Endothelial cell of umbilical vein (primary cell): ENCODE data around the gene RASL10B. TPM values are rescaled to one million over a fixed set of nuclear protein-coding genes. Genes with fewer than 3 reads are reported as not detected.

Source experiments
- BruUV-seq: library from RNA; stranded (reverse); fragments of 400-500 nt; replicated peaks from 2 replicates; lab custom pipeline; 2021; lab: Mats Ljungman, UMichigan
- CTCF ChIA-PET: fragments of 300-600, 350-600 bp; sonication (Branson Sonifier 250); formaldehyde crosslinking; loops from one replicate; lab custom pipeline; 2021; ENCODE audit warnings: antibody characterized with exemption, inconsistent platforms; lab: Charles Lee
- POLR2A ChIA-PET: fragments of 300-600, 350-600 bp; sonication (Branson Sonifier 250); formaldehyde crosslinking; loops from one replicate; lab custom pipeline; 2021; ENCODE audit warnings: antibody characterized with exemption, inconsistent platforms; lab: Charles Lee
- DNase-seq: peaks from one replicate; pipeline ENCODE4 v3.0.0-alpha.2; 2011; ENCODE audit warnings: low read depth, low spot score
- FAIRE-seq: peaks from 2 replicates; lab custom pipeline; 2011; peaks lifted over from hg19 to GRCh38; lab: Jason Lieb, UNC
- H2AFZ ChIP-seq: 2 replicates; pipeline ENCODE4 v1.6.0; 2012; ENCODE audit warnings: low read depth, low read length, control low read depth, inconsistent platforms
- H3K27ac ChIP-seq: 2 replicates; pipeline ENCODE4 v1.5.1; 2011; ENCODE audit warnings: low read depth, mild to moderate bottlenecking, control low read depth, low read length, moderate library complexity; ENCODE audit not compliant: insufficient read depth
- H3K27me3 ChIP-seq, 2 experiments: 2 replicates each; pipeline versions ENCODE4 v1.6.0 to v1.6.1; 2011; ENCODE audit warnings: low read length in 2 of 2, mixed read lengths in 1 of 2; ENCODE audit not compliant: control insufficient read depth in 2 of 2, insufficient read depth in 2 of 2
- H3K36me3 ChIP-seq, 2 experiments: 2 replicates in 1 of 2; 3 replicates in 1 of 2; pipeline ENCODE4 v1.5.1; 2011; ENCODE audit warnings: low read length in 2 of 2, mild to moderate bottlenecking in 1 of 2, moderate library complexity in 1 of 2; ENCODE audit not compliant: control insufficient read depth in 2 of 2, insufficient read depth in 2 of 2; ENCODE audit errors: extremely low read depth in 1 of 2
- H3K4me1 ChIP-seq: 3 replicates; pipeline ENCODE4 v1.5.1; 2011; ENCODE audit warnings: mild to moderate bottlenecking, low read length; ENCODE audit not compliant: control insufficient read depth, insufficient read depth; ENCODE audit errors: extremely low read depth
- H3K4me2 ChIP-seq: 2 replicates; pipeline ENCODE4 v1.6.1; 2011; ENCODE audit warnings: low read length, control low read depth, mixed read lengths; ENCODE audit not compliant: insufficient read depth
- H3K4me3 ChIP-seq, 3 experiments: fragments of 200-600 bp in 1 of 3; sonication (generic), shearing (Covaris generic) in 1 of 3; replicated peaks in 1 of 3; 2 replicates each; pipeline ENCODE4 v1.5.1; 2011 to 2016; ENCODE audit warnings: control low read depth in 3 of 3, low read length in 3 of 3, mild to moderate bottlenecking in 2 of 3, inconsistent platforms in 1 of 3, low read depth in 1 of 3, moderate library complexity in 1 of 3; ENCODE audit not compliant: insufficient read depth in 1 of 3
- H3K79me2 ChIP-seq: 2 replicates; pipeline ENCODE4 v1.6.0; 2012; ENCODE audit warnings: low read length, inconsistent platforms; ENCODE audit not compliant: control insufficient read depth, insufficient read depth
- H3K9ac ChIP-seq: replicated peaks from 2 replicates; pipeline ENCODE3; 2011; ENCODE audit warnings: low read length, control low read depth; ENCODE audit not compliant: insufficient read depth; ENCODE audit errors: extremely low read depth
- H3K9me1 ChIP-seq: replicated peaks from 3 replicates; pipeline ENCODE4 v1.6.0; 2011; ENCODE audit warnings: mild to moderate bottlenecking, low read length; ENCODE audit not compliant: control insufficient read depth, insufficient read depth; ENCODE audit errors: extremely low read depth
- H3K9me3 ChIP-seq: replicated peaks from 2 replicates; pipeline ENCODE4 v1.5.1; 2012; ENCODE audit warnings: low read length, inconsistent platforms; ENCODE audit not compliant: control insufficient read depth, insufficient read depth
- H4K20me1 ChIP-seq: replicated peaks from 2 replicates; pipeline ENCODE3; 2011; ENCODE audit warnings: mild to moderate bottlenecking, low read length; ENCODE audit not compliant: control insufficient read depth, insufficient read depth; ENCODE audit errors: extremely low read depth
- CTCF ChIP-seq, 2 donors: IDR thresholded peaks; 1 replicate in 1 of 2; 2 replicates in 1 of 2; pipeline ENCODE4 v1.5.1; 2011; ENCODE audit warnings: low read length in 2 of 2, mild to moderate bottlenecking in 2 of 2, moderate library complexity in 2 of 2, control low read depth in 1 of 2, inconsistent platforms in 1 of 2, low read depth in 1 of 2; ENCODE audit not compliant: insufficient read depth in 1 of 2; ENCODE audit errors: extremely low read depth in 1 of 2
- EZH2 ChIP-seq: IDR thresholded peaks from 2 replicates; pipeline ENCODE4 v1.6.1; 2012; ENCODE audit warnings: borderline replicate concordance, low read depth, mild to moderate bottlenecking, moderate library complexity, low read length, inconsistent platforms; ENCODE audit not compliant: severe bottlenecking
- FOS ChIP-seq: IDR thresholded peaks from 2 replicates; pipeline ENCODE4 v1.6.1; 2011; ENCODE audit warnings: mild to moderate bottlenecking, low read length, moderate library complexity, borderline replicate concordance; ENCODE audit not compliant: insufficient read depth
- GATA2 ChIP-seq: IDR thresholded peaks from 2 replicates; pipeline ENCODE4 v1.7.0; 2011; ENCODE audit warnings: low read depth, mild to moderate bottlenecking, moderate library complexity, mixed read lengths, low read length; ENCODE audit not compliant: insufficient read length, insufficient read depth
- JUN ChIP-seq: IDR thresholded peaks from 2 replicates; pipeline ENCODE4 v1.6.1; 2011; ENCODE audit warnings: borderline replicate concordance, low read depth; ENCODE audit not compliant: insufficient read length, insufficient read depth
- MAX ChIP-seq: IDR thresholded peaks from 2 replicates; pipeline ENCODE4 v1.6.1; 2011; ENCODE audit not compliant: insufficient read depth, insufficient read length
- POLR2A ChIP-seq: IDR thresholded peaks from 2 replicates; pipeline ENCODE4 v1.6.1; 2012; ENCODE audit warnings: low read depth, mild to moderate bottlenecking, control low read depth, low read length
- POLR2AphosphoS5 ChIP-seq: IDR thresholded peaks from 2 replicates; pipeline ENCODE4 v1.6.1; 2012; ENCODE audit warnings: low read depth, mild to moderate bottlenecking, control low read depth, low read length, moderate library complexity; ENCODE audit not compliant: insufficient read depth
- dilution Hi-C: fragments of 300-500 bp; cut with MboI; formaldehyde crosslinking; loops from one replicate; pipeline ENCODE4 v1.15.0; 2019; ENCODE audit warnings: low sequenced_read_pairs; ENCODE audit not compliant: extremely low pct_ligation_motif_present
- intact Hi-C: fragments of 100-400 bp; cut with micrococcal nuclease; formaldehyde crosslinking; loops from one replicate; pipeline ENCODE4 v1.10.0; 2022
- polyA plus RNA-seq, 4 experiments: library from polyadenylated mRNA; depleted of rRNA in 3 of 4; stranded (reverse) in 3 of 4; unstranded in 1 of 4; fragments of >200 nt; gene quantifications; 2 replicates each; pipeline versions ENCODE4 v1.2.1 to v1.2.3, GENCODE V29; 2011 to 2012; ENCODE audit warnings: missing spikeins in 1 of 4
- total RNA-seq: library from RNA; stranded (reverse); gene quantifications from 2 replicates; pipeline ENCODE4 v1.2.3, GENCODE V29; 2021

RASL10B gene
- total and polyA plus RNA-seq, 2 donors (not counting 3 experiments of a cell fraction or from before 2014, with no cell fraction given) = 0.19 to 0.71 TPM

GRCh38 chr17:35683591-35683990, 47.8 kb upstream of the RASL10B start:
- BruUV-seq = no TSS peak
- Histone ChIP-seq H3K9ac (no peak overlapping the region), H3K27me3 (no peaks in the 10 kb centered on the region), H3K4me1 (no peaks in the 10 kb centered on the region), H3K79me2 (no peaks in the 10 kb centered on the region), H3K4me3 (no peak overlapping the region), H3K36me3 (peaks cover 2 to 9% of the 10 kb centered on the region in 2 experiments), H3K27ac (no peak overlapping the region), H2AFZ (no peak overlapping the region), H4K20me1 (no peaks in the 10 kb centered on the region), H3K9me3 (no peaks in the 10 kb centered on the region), H3K9me1 (no peaks in the 10 kb centered on the region), H3K4me2 (no peak overlapping the region)
- POLR2A ChIA-PET = no interaction called here
- FAIRE-seq = no peak
- CTCF ChIA-PET = interaction anchor here (1.1 to 1.5 kb wide), 3 partner anchors 9 to 64 kb away, joined by 3 to 5 read pairs (median 5); no protein-coding TSS in a partner anchor
- DNase-seq = no peak
- intact Hi-C loops (no loop called here), dilution Hi-C loops (no loop called here)
- TF ChIP-seq CTCF (IDR thresholded peaks at IDR 0.05; ENCODE audit: extremely low read depth in 1 of 2, insufficient read depth in 1 of 2, low read depth in 1 of 2, low read length in 2 of 2) = no peak
- TF ChIP-seq EZH2 = no peak

GRCh38 chr17:35684055-35684802, 47.2 kb upstream of the RASL10B start:
- no peaks in the 10 kb centered on the region for H3K79me2 ChIP-seq
- ChIA-PET CTCF (interaction anchor here (1.1 to 1.5 kb wide), 3 partner anchors 8 to 63 kb away, joined by 3 to 5 read pairs (median 5); no protein-coding TSS in a partner anchor), POLR2A (no interaction called here)
- no peaks in the 10 kb centered on the region for H3K9me3 ChIP-seq
- H3K9me1 ChIP-seq = no peaks in the 10 kb centered on the region
- no peak overlapping the region for H3K4me3 ChIP-seq
- no peaks in the 10 kb centered on the region for H3K4me1 ChIP-seq
- H4K20me1 ChIP-seq = no peaks in the 10 kb centered on the region
- FAIRE-seq (no peak), DNase-seq (peak; percentile 6)
- dilution Hi-C loops = no loop called here
- H3K27ac ChIP-seq = no peak overlapping the region
- no peaks in the 10 kb centered on the region for H3K27me3 ChIP-seq
- H3K4me2 ChIP-seq = no peak overlapping the region
- BruUV-seq = no TSS peak
- TF ChIP-seq POLR2AphosphoS5 (no peak), CTCF (IDR thresholded peaks at IDR 0.05; ENCODE audit: extremely low read depth in 1 of 2, insufficient read depth in 1 of 2, low read depth in 1 of 2, low read length in 2 of 2) (no peak), JUN (no peak), MAX (no peak), GATA2 (no peak), FOS (no peak), POLR2A (no peak)
- peaks cover 2 to 9% of the 10 kb centered on the region in 2 experiments for H3K36me3 ChIP-seq
- intact Hi-C loops = no loop called here
- H3K9ac ChIP-seq = no peak overlapping the region
- H2AFZ ChIP-seq = no peak overlapping the region
